Measurements from ENCODE around the gene GSG1L. TPM values are rescaled to one million over a fixed set of nuclear protein-coding genes. Genes with fewer than 3 reads are reported as not detected.

Gene GSG1L
- total and polyA plus RNA-seq, 2 experiments from 2014 or later = not detected

GRCh38 chr16:28092721-28093384 lies 29.3 kb upstream of the GSG1L start:
- H3K79me2 ChIP-seq = no peaks in the 10 kb centered on the region
- no peaks in the 10 kb centered on the region for H3K4me1 ChIP-seq (ENCODE audit: insufficient read depth)
- no peaks in the 10 kb centered on the region for H3K9me3 ChIP-seq (ENCODE audit: low read depth)
- no peaks in the 10 kb centered on the region for H3K36me3 ChIP-seq (replicated peaks; ENCODE audit: insufficient read depth, low read depth)
- H3K9me2 ChIP-seq (replicated peaks; ENCODE audit: insufficient read depth) = no peaks in the 10 kb centered on the region
- TF ChIP-seq EZH2phosphoT487 (IDR thresholded peaks at IDR 0.05; ENCODE audit: low read depth, severe bottlenecking, unreplicated experiment) (no peak), CTCF (IDR thresholded peaks at IDR 0.05; ENCODE audit: poor library complexity) (no peak), EZH2 (IDR thresholded peaks at IDR 0.05; ENCODE audit: borderline replicate concordance) (no peak)
- H3K27ac ChIP-seq = no peak overlapping the region
- H4K20me1 ChIP-seq (ENCODE audit: insufficient read depth, poor library complexity, severe bottlenecking) = no peaks in the 10 kb centered on the region
- no peak overlapping the region for H3K4me3 ChIP-seq
- 71% methylated on average over 17 of the region's 17 CpGs for WGBS (ENCODE audit: low lambda C conversion rate, missing lambda C conversion rate)
- DNase-seq (ENCODE audit: low spot score) = no peak
- no peak overlapping the region for H2AFZ ChIP-seq
- no peak overlapping the region for H3K4me2 ChIP-seq
- no peaks in the 10 kb centered on the region for H3K27me3 ChIP-seq

DNA sequence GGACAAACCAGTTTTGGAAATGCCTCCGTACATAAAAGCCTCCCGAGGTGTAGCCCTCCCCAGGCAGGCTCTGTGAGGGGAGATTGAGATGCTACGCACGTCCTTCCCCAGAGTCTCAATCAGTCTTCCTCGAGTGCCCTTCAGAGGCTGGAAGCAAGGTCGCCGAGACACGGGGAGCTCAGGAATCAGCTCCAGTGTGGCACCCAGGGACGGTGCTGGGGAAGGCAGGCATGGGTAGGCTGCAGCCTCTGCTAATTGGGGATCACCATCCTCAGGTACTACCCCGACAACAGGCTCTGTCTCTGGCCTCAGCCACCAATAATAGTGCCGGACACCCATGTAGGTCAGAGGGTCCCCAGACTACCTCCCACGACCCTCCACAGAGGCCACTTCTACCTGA lies 28.1 kb upstream of the GSG1L start:
- Histone ChIP-seq H2AFZ (no peak overlapping the region), H3K4me2 (no peak overlapping the region), H3K9me3 (ENCODE audit: low read depth) (no peaks in the 10 kb centered on the region), H4K20me1 (ENCODE audit: insufficient read depth, poor library complexity, severe bottlenecking) (no peaks in the 10 kb centered on the region), H3K36me3 (replicated peaks; ENCODE audit: insufficient read depth, low read depth) (no peaks in the 10 kb centered on the region), H3K9me2 (replicated peaks; ENCODE audit: insufficient read depth) (no peaks in the 10 kb centered on the region), H3K79me2 (no peaks in the 10 kb centered on the region), H3K4me1 (ENCODE audit: insufficient read depth) (no peaks in the 10 kb centered on the region), H3K27ac (no peak overlapping the region), H3K4me3 (no peak overlapping the region), H3K27me3 (no peaks in the 10 kb centered on the region)
- 91% methylated on average over 12 of the region's 12 CpGs for WGBS (ENCODE audit: low lambda C conversion rate, missing lambda C conversion rate)
- no peak for TF ChIP-seq CTCF (IDR thresholded peaks at IDR 0.05; ENCODE audit: poor library complexity)
- no peak for TF ChIP-seq EZH2phosphoT487 (IDR thresholded peaks at IDR 0.05; ENCODE audit: low read depth, severe bottlenecking, unreplicated experiment)
- TF ChIP-seq EZH2 (IDR thresholded peaks at IDR 0.05; ENCODE audit: borderline replicate concordance) = no peak
- no peak for DNase-seq (ENCODE audit: low spot score)

GRCh38 chr16:28090646-28091377 lies 27.3 kb upstream of the GSG1L start:
- H3K4me3 ChIP-seq = no peak overlapping the region
- no peak overlapping the region for H3K27ac ChIP-seq
- TF ChIP-seq EZH2 (IDR thresholded peaks at IDR 0.05; ENCODE audit: borderline replicate concordance) = no peak
- TF ChIP-seq CTCF (IDR thresholded peaks at IDR 0.05; ENCODE audit: poor library complexity) = no peak
- no peak for TF ChIP-seq EZH2phosphoT487 (IDR thresholded peaks at IDR 0.05; ENCODE audit: low read depth, severe bottlenecking, unreplicated experiment)
- no peaks in the 10 kb centered on the region for H3K79me2 ChIP-seq
- H3K4me2 ChIP-seq = no peak overlapping the region
- no peaks in the 10 kb centered on the region for H3K9me3 ChIP-seq (ENCODE audit: low read depth)
- H2AFZ ChIP-seq = no peak overlapping the region
- no peaks in the 10 kb centered on the region for H4K20me1 ChIP-seq (ENCODE audit: insufficient read depth, poor library complexity, severe bottlenecking)
- H3K4me1 ChIP-seq (ENCODE audit: insufficient read depth) = no peaks in the 10 kb centered on the region
- no peaks in the 10 kb centered on the region for H3K9me2 ChIP-seq (replicated peaks; ENCODE audit: insufficient read depth)
- WGBS (ENCODE audit: low lambda C conversion rate, missing lambda C conversion rate) = 82% methylated on average over 19 of the region's 19 CpGs
- DNase-seq (ENCODE audit: low spot score) = no peak
- no peaks in the 10 kb centered on the region for H3K27me3 ChIP-seq
- H3K36me3 ChIP-seq (replicated peaks; ENCODE audit: insufficient read depth, low read depth) = no peaks in the 10 kb centered on the region
